ENCODE results near the gene ARPP19. TPM values are rescaled to one million over a fixed set of nuclear protein-coding genes. Genes with fewer than 3 reads are reported as not detected.

The ARPP19 gene
- total and polyA plus RNA-seq, 2 experiments from 2014 or later, result 78.3 to 192 TPM

DNA sequence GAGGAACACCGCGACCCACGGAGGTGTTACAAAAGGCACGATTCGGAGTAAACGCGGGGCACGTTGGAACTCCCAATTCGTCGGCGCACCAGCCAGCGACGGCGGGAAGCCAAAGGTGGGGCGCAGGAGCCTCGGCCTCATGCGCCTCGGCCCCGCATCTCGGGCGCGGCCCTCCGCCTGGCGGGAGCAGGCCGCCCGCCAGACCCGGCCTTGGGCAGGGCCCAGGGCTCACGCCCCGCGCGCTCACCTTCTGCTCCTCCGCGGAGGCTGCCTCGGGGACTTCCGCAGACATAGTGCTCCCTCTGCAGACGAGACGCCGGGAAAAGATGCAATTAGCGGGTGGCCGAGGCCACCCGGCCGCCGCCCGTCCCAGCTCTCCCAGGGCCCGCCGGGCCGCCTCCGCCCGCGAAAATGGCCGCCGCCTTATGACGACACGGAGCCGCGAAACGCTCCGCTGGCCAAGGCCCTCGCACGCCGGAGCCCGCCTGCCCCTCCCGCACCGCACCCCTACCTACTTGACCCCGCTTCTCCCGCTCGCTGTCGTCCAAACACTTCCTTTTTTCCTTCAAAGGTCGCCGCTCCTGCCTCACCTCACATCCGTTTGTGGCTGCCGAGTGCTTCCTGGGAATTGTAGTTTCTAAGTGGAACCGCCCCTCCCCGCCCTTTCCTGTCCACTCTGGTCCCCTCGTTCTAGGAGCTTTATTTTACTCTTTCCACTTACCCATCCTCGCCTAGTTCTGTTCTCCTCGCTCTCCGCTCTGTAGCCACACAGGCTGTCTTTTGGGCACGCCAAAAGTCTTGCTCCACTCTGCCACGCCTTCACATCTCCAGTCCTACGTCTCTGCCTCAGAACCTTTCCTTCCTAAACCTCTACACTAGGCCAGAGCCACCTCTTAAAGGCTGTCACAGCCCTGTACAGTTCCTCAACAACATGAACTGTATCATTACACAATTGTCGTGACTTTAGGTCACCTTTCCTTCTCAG, at the start of gene ARPP19 (continued):
- TF ChIP-seq POLR2AphosphoS5 (IDR thresholded peaks at IDR 0.05; ENCODE audit: low read depth), result peak; percentile 67

DNA sequence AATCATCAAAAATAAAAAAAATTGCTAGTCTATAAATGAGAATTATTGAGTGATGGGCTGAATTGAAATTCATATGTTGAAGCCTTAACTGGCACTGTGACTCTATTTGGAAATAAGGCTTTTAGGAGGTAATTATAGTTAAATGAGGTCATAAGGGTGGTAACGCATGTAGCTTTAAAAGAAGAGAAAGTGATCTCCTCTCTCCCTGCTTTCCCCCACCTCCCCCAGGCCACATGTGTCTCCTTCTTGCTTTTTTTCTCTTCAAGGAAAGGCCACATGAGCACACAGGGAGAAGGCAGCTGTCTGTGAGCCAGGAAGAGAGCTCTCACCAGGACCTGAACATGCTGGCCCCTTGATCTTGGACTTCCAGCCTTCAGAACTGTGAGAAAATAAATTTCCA, 48.2 kb upstream of the ARPP19 start:
- H3K79me2 ChIP-seq (replicated peaks; ENCODE audit: insufficient read depth), result no peaks in the 10 kb centered on the region
- no peaks in the 10 kb centered on the region for H4K20me1 ChIP-seq (replicated peaks; ENCODE audit: insufficient read depth)
- DNase-seq (ENCODE audit: low spot score) (no peak), ATAC-seq (no peak)
- no peak overlapping the region for H3K27ac ChIP-seq (ENCODE audit: low read depth)
- no peaks in the 10 kb centered on the region for H3K36me3 ChIP-seq (ENCODE audit: insufficient read depth)
- no peaks in the 10 kb centered on the region for H3K27me3 ChIP-seq (ENCODE audit: insufficient read depth)
- no peaks in the 10 kb centered on the region for H3K9me3 Mint-ChIP-seq
- peak overlapping the region; percentile 83; the same call in 1 of the 2 replicates for H3K27ac Mint-ChIP-seq
- H3K9me2 ChIP-seq (ENCODE audit: insufficient read depth), result no peaks in the 10 kb centered on the region
- TF ChIP-seq, protein P1, sequence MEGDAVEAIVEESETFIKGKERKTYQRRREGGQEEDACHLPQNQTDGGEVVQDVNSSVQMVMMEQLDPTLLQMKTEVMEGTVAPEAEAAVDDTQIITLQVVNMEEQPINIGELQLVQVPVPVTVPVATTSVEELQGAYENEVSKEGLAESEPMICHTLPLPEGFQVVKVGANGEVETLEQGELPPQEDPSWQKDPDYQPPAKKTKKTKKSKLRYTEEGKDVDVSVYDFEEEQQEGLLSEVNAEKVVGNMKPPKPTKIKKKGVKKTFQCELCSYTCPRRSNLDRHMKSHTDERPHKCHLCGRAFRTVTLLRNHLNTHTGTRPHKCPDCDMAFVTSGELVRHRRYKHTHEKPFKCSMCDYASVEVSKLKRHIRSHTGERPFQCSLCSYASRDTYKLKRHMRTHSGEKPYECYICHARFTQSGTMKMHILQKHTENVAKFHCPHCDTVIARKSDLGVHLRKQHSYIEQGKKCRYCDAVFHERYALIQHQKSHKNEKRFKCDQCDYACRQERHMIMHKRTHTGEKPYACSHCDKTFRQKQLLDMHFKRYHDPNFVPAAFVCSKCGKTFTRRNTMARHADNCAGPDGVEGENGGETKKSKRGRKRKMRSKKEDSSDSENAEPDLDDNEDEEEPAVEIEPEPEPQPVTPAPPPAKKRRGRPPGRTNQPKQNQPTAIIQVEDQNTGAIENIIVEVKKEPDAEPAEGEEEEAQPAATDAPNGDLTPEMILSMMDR (conservative IDR thresholded peaks at IDR 0.05; ENCODE audit: low read depth in 2 of 2), result no peak
- TF ChIP-seq CREB1 (CRISPR knock-in tag; IDR thresholded peaks at IDR 0.05; ENCODE audit: low read depth) (no peak), ZNF331 (CRISPR knock-in tag; IDR thresholded peaks at IDR 0.05; ENCODE audit: low read depth) (no peak), NANOG (IDR thresholded peaks at IDR 0.05; ENCODE audit: borderline replicate concordance) (no peak), EZH2 (IDR thresholded peaks at IDR 0.05; ENCODE audit: low read depth, unreplicated experiment) (no peak), JUNB (IDR thresholded peaks at IDR 0.05; ENCODE audit: unreplicated experiment) (no peak)
- TF ChIP-seq, protein P2, sequence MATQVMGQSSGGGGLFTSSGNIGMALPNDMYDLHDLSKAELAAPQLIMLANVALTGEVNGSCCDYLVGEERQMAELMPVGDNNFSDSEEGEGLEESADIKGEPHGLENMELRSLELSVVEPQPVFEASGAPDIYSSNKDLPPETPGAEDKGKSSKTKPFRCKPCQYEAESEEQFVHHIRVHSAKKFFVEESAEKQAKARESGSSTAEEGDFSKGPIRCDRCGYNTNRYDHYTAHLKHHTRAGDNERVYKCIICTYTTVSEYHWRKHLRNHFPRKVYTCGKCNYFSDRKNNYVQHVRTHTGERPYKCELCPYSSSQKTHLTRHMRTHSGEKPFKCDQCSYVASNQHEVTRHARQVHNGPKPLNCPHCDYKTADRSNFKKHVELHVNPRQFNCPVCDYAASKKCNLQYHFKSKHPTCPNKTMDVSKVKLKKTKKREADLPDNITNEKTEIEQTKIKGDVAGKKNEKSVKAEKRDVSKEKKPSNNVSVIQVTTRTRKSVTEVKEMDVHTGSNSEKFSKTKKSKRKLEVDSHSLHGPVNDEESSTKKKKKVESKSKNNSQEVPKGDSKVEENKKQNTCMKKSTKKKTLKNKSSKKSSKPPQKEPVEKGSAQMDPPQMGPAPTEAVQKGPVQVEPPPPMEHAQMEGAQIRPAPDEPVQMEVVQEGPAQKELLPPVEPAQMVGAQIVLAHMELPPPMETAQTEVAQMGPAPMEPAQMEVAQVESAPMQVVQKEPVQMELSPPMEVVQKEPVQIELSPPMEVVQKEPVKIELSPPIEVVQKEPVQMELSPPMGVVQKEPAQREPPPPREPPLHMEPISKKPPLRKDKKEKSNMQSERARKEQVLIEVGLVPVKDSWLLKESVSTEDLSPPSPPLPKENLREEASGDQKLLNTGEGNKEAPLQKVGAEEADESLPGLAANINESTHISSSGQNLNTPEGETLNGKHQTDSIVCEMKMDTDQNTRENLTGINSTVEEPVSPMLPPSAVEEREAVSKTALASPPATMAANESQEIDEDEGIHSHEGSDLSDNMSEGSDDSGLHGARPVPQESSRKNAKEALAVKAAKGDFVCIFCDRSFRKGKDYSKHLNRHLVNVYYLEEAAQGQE (IDR thresholded peaks at IDR 0.05; ENCODE audit: unreplicated experiment), result no peak
- no peaks in the 10 kb centered on the region for H3F3A ChIP-seq (replicated peaks; ENCODE audit: low read depth)
- H3K4me1 Mint-ChIP-seq, result peaks cover 5% of the 10 kb centered on the region; the same call in 2 of the 3 replicates
- H3K4me3 Mint-ChIP-seq, result no peak overlapping the region
- H3K4me3 ChIP-seq, result no peak overlapping the region
- H3K4me2 ChIP-seq, result no peak overlapping the region
- H2AFZ ChIP-seq, result no peak overlapping the region
- no peaks in the 10 kb centered on the region for H3K27me3 Mint-ChIP-seq (ENCODE audit: insufficient read depth, low read depth, poor library complexity)
- no peaks in the 10 kb centered on the region for H3K4me1 ChIP-seq (ENCODE audit: insufficient read depth)
- H3K36me3 Mint-ChIP-seq (ENCODE audit: low read depth), result no peaks in the 10 kb centered on the region

Measured in GM23338 (cell line).